H9 (cell line): Measurements from ENCODE around the gene RALGDS. TPM values are rescaled to one million over a fixed set of nuclear protein-coding genes. Genes with fewer than 3 reads are reported as not detected.

Source experiments
- DNase-seq: peaks from one replicate; pipeline ENCODE4 v3.0.0-alpha.2; 2017
- H2AFZ ChIP-seq: one replicate; pipeline ENCODE4 v1.6.1; 2013; ENCODE audit warnings: mild to moderate bottlenecking, low read length, control low read depth, moderate library complexity
- H2AK5ac ChIP-seq: 2 replicates; pipeline ENCODE4 v1.6.1; 2013; ENCODE audit warnings: low read length, control low read depth, mixed read lengths; ENCODE audit not compliant: insufficient read length
- H2BK120ac ChIP-seq: one replicate; pipeline ENCODE4 v1.6.1; 2013; ENCODE audit warnings: low read depth, mild to moderate bottlenecking, low read length, control low read depth, inconsistent platforms; ENCODE audit not compliant: poor library complexity, severe bottlenecking
- H2BK12ac ChIP-seq: 2 replicates; pipeline ENCODE4 v1.6.1; 2013; ENCODE audit warnings: low read length, control low read depth, mixed read lengths, low read depth; ENCODE audit not compliant: insufficient read length
- H2BK15ac ChIP-seq: 2 replicates; pipeline ENCODE4 v1.6.1; 2013; ENCODE audit warnings: low read depth, low read length, control low read depth
- H2BK20ac ChIP-seq: one replicate; pipeline ENCODE4 v1.6.1; 2013; ENCODE audit warnings: low read depth, mild to moderate bottlenecking, low read length, control low read depth, inconsistent platforms; ENCODE audit not compliant: poor library complexity, severe bottlenecking
- H2BK5ac ChIP-seq: 2 replicates; pipeline ENCODE4 v1.6.1; 2013; ENCODE audit warnings: low read length, control low read depth, mixed read lengths; ENCODE audit not compliant: insufficient read length
- H3K14ac ChIP-seq: 2 replicates; pipeline ENCODE4 v1.6.1; 2013; ENCODE audit warnings: low read length, control low read depth; ENCODE audit not compliant: insufficient read depth
- H3K18ac ChIP-seq: 2 replicates; pipeline ENCODE4 v1.6.1; 2013; ENCODE audit warnings: low read depth, mild to moderate bottlenecking, mixed read lengths, low read length, control low read depth; ENCODE audit not compliant: insufficient read length
- H3K23ac ChIP-seq: 2 replicates; pipeline ENCODE4 v1.6.1; 2013; ENCODE audit warnings: low read length, control low read depth, mixed read lengths, low read depth; ENCODE audit not compliant: insufficient read length
- H3K23me2 ChIP-seq: 2 replicates; pipeline ENCODE4 v1.6.1; 2013; ENCODE audit warnings: low read depth, mild to moderate bottlenecking, mixed read lengths, low read length, control low read depth; ENCODE audit not compliant: insufficient read length, poor library complexity, severe bottlenecking
- H3K27ac ChIP-seq: 2 replicates; pipeline ENCODE4 v1.5.1; 2013; ENCODE audit warnings: low read length, control low read depth, mixed read lengths, low read depth; ENCODE audit not compliant: insufficient read length
- H3K27me3 ChIP-seq: 2 replicates; pipeline ENCODE4 v1.6.1; 2013; ENCODE audit warnings: low read length, control low read depth, inconsistent platforms; ENCODE audit not compliant: insufficient read depth
- H3K4ac ChIP-seq: 2 replicates; pipeline ENCODE4 v1.6.1; 2013; ENCODE audit warnings: low read depth, mild to moderate bottlenecking, control low read depth, inconsistent platforms, low read length, moderate library complexity
- H3K4me1 ChIP-seq: 2 replicates; pipeline ENCODE4 v1.6.1; 2013; ENCODE audit warnings: low read length, control low read depth, inconsistent platforms; ENCODE audit not compliant: insufficient read depth
- H3K4me2 ChIP-seq: 2 replicates; pipeline ENCODE4 v1.6.1; 2013; ENCODE audit warnings: low read length, control low read depth, mixed read lengths; ENCODE audit not compliant: insufficient read length, insufficient read depth
- H3K56ac ChIP-seq: 2 replicates; pipeline ENCODE4 v1.6.1; 2013; ENCODE audit warnings: low read depth, mild to moderate bottlenecking, mixed read lengths, low read length, control low read depth; ENCODE audit not compliant: insufficient read length
- H3K79me1 ChIP-seq: 2 replicates; pipeline ENCODE4 v1.6.1; 2013; ENCODE audit warnings: low read depth, mild to moderate bottlenecking, moderate library complexity, low read length, control low read depth, inconsistent platforms; ENCODE audit not compliant: insufficient read depth, poor library complexity, severe bottlenecking
- H3K79me2 ChIP-seq: 2 replicates; pipeline ENCODE4 v1.6.1; 2013; ENCODE audit warnings: low read length, control low read depth, inconsistent platforms; ENCODE audit not compliant: insufficient read depth
- H3K9ac ChIP-seq: 2 replicates; pipeline ENCODE4 v1.6.1; 2013; ENCODE audit warnings: low read length, control low read depth, mixed read lengths; ENCODE audit not compliant: insufficient read length; ENCODE audit errors: extremely low read depth
- H3K9me3 ChIP-seq: one replicate; pipeline ENCODE4 v1.6.1; 2013; ENCODE audit warnings: low read depth, low read length, inconsistent platforms; ENCODE audit not compliant: control insufficient read depth
- H3T11ph ChIP-seq: one replicate; pipeline ENCODE4 v1.6.1; 2013; ENCODE audit warnings: mild to moderate bottlenecking, low read length, control low read depth, inconsistent platforms
- H4K20me1 ChIP-seq: one replicate; pipeline ENCODE4 v1.6.1; 2013; ENCODE audit not compliant: control insufficient read depth, insufficient read length, insufficient read depth
- H4K5ac ChIP-seq: 2 replicates; pipeline ENCODE4 v1.6.1; 2013; ENCODE audit warnings: low read depth, mild to moderate bottlenecking, mixed read lengths, low read length, control low read depth; ENCODE audit not compliant: insufficient read length
- H4K8ac ChIP-seq: replicated peaks from 2 replicates; pipeline ENCODE4 v1.6.1; 2013; ENCODE audit warnings: low read length, control low read depth, mixed read lengths, low read depth; ENCODE audit not compliant: insufficient read length
- H4K91ac ChIP-seq: 2 replicates; pipeline ENCODE4 v1.6.1; 2013; ENCODE audit warnings: low read depth, mild to moderate bottlenecking, moderate library complexity, mixed read lengths, low read length, control low read depth; ENCODE audit not compliant: insufficient read length
- H3K27ac Mint-ChIP-seq, 3 experiments: 2 replicates in 2 of 3; 3 replicates in 1 of 3; pipeline ENCODE4 v1.8.0; 2020 to 2021; ENCODE audit warnings: mixed read lengths in 3 of 3, mild to moderate bottlenecking in 1 of 3, moderate library complexity in 1 of 3
- H3K27me3 Mint-ChIP-seq: 2 replicates; pipeline ENCODE4 v1.8.0; 2021; ENCODE audit warnings: low read depth, mild to moderate bottlenecking, moderate library complexity, mixed read lengths
- H3K36me3 Mint-ChIP-seq, 3 experiments: 2 replicates in 2 of 3; 3 replicates in 1 of 3; pipeline ENCODE4 v1.8.0; 2020 to 2021; ENCODE audit warnings: low read depth in 3 of 3, mixed read lengths in 3 of 3; ENCODE audit not compliant: insufficient read depth in 1 of 3
- H3K4me1 Mint-ChIP-seq, 2 experiments: 2 replicates each; pipeline ENCODE4 v1.8.0; 2020; ENCODE audit warnings: mixed read lengths in 2 of 2
- H3K4me3 Mint-ChIP-seq, 2 experiments: 2 replicates in 1 of 2; 3 replicates in 1 of 2; pipeline ENCODE4 v1.8.0; 2020 to 2021; ENCODE audit warnings: mild to moderate bottlenecking in 2 of 2, mixed read lengths in 2 of 2, moderate library complexity in 1 of 2
- H3K9me3 Mint-ChIP-seq, 2 experiments: 2 replicates in 1 of 2; 3 replicates in 1 of 2; pipeline ENCODE4 v1.8.0; 2020; ENCODE audit warnings: mild to moderate bottlenecking in 2 of 2, mixed read lengths in 2 of 2, moderate library complexity in 1 of 2
- WGBS: extraction: QIAGEN DNeasy Blood & Tissue Kit; methylation state at CpG from one replicate; pipeline ENCODE4 v1.1.7; 2013; ENCODE audit warnings: missing lambda C conversion rate, low lambda C conversion rate, mixed read lengths; ENCODE audit not compliant: insufficient read length; ENCODE audit errors: extremely low coverage; 5-methylcytosine and 5-hydroxymethylcytosine counted together
- total RNA-seq: library from RNA; stranded (reverse); gene quantifications from 2 replicates; pipeline ENCODE4 v1.2.1, GENCODE V29; 2021
- TF ChIP-seq, protein P1 (sequence below): fragments of 200-600 bp; sonication (generic); conservative IDR thresholded peaks from 3 replicates; pipeline ENCODE4 v1.8.0; 2021; ENCODE audit warnings: antibody characterized with exemption, mild to moderate bottlenecking

The RALGDS gene
- total RNA-seq, 1 experiment from 2014 or later: 21.3 TPM

DNA sequence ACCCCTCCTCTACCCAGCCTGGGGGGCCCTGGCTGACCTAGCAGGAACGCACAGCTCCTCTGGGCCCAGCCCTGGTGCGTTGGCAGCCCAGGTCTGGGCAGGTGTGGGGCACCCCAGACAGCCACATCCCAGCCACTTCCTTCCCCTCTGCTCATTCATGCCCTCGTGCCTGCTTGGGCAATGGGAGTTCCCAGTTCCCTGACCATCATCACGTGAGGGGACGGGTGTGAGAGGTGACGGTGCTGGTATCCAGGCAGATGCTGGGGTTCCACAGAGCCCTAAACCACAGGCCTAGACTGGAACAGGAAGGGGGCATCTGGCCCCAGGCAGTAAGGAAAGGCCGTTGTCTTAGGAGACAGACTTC is 8.4 kb downstream of the RALGDS start:
- Mint-ChIP-seq H3K27me3 (peaks cover 3% of the 10 kb centered on the region), H3K9me3 (no peaks in the 10 kb centered on the region), H3K27ac (no peak overlapping the region), H3K4me3 (no peak overlapping the region), H3K4me1 (peaks cover 2 to 9% of the 10 kb centered on the region in 2 experiments; a peak in 3 of 4 replicates), H3K36me3 (peaks cover 5 to 19% (median 17%) of the 10 kb centered on the region in 3 experiments; a peak in 6 of 7 replicates)
- H3K27me3 ChIP-seq: no peaks in the 10 kb centered on the region
- no peak overlapping the region for H2BK5ac ChIP-seq
- H3K56ac ChIP-seq: no peak overlapping the region
- no peak overlapping the region for H2AFZ ChIP-seq
- H2BK15ac ChIP-seq: no peak overlapping the region
- H3K18ac ChIP-seq: no peak overlapping the region
- H3K23ac ChIP-seq: no peak overlapping the region
- no peaks in the 10 kb centered on the region for H3K4me1 ChIP-seq
- no peak overlapping the region for H2BK20ac ChIP-seq
- no peak overlapping the region for H2BK12ac ChIP-seq
- no peak overlapping the region for H3K4ac ChIP-seq
- H4K5ac ChIP-seq: no peak overlapping the region
- H3K79me2 ChIP-seq: no peaks in the 10 kb centered on the region
- no peak overlapping the region for H4K91ac ChIP-seq
- H3K23me2 ChIP-seq: no peaks in the 10 kb centered on the region
- H4K20me1 ChIP-seq: no peaks in the 10 kb centered on the region
- H3T11ph ChIP-seq: no peak overlapping the region
- no peak overlapping the region for H2AK5ac ChIP-seq
- no peak overlapping the region for H2BK120ac ChIP-seq
- TF ChIP-seq, protein P1, sequence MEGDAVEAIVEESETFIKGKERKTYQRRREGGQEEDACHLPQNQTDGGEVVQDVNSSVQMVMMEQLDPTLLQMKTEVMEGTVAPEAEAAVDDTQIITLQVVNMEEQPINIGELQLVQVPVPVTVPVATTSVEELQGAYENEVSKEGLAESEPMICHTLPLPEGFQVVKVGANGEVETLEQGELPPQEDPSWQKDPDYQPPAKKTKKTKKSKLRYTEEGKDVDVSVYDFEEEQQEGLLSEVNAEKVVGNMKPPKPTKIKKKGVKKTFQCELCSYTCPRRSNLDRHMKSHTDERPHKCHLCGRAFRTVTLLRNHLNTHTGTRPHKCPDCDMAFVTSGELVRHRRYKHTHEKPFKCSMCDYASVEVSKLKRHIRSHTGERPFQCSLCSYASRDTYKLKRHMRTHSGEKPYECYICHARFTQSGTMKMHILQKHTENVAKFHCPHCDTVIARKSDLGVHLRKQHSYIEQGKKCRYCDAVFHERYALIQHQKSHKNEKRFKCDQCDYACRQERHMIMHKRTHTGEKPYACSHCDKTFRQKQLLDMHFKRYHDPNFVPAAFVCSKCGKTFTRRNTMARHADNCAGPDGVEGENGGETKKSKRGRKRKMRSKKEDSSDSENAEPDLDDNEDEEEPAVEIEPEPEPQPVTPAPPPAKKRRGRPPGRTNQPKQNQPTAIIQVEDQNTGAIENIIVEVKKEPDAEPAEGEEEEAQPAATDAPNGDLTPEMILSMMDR: no peak
- H3K9ac ChIP-seq: no peak overlapping the region
- no peaks in the 10 kb centered on the region for H3K79me1 ChIP-seq
- no CpG with 5 or more reads among the region's 7 CpGs for WGBS
- no peak overlapping the region for H4K8ac ChIP-seq
- H3K14ac ChIP-seq: no peak overlapping the region
- no peak for DNase-seq
- H3K4me2 ChIP-seq: no peak overlapping the region
- no peaks in the 10 kb centered on the region for H3K9me3 ChIP-seq
- no peak overlapping the region for H3K27ac ChIP-seq
